VCaP (cell line): ENCODE results near the gene LDAH.

Experiments used
- H3K27ac ChIP-seq: fragments of 450-650 bp; 2 replicates; pipeline ENCODE4 v1.5.1; 2017
- CTCF ChIP-seq: fragments of 450-650 bp; conservative IDR thresholded peaks from 2 replicates; pipeline ENCODE4 v1.5.1; 2017; ENCODE audit warnings: mild to moderate bottlenecking, moderate library complexity

The LDAH gene

GRCh38 chr2:20678780-20679179 lies 144.1 kb downstream of the LDAH start:
- TF ChIP-seq CTCF: no peak
- H3K27ac ChIP-seq: no peak overlapping the region

- no peak for TF ChIP-seq CTCF
- peak overlapping the region; percentile 22; the same call in 1 of the 2 replicates for H3K27ac ChIP-seq
Observed at GRCh38 chr2:20678086-20678395, 144.9 kb downstream of the LDAH start.

GRCh38 chr2:20677301-20678085 lies 145.4 kb downstream of the LDAH start:
- TF ChIP-seq CTCF: peak; percentile 63
- H3K27ac ChIP-seq: peak overlapping the region; percentile 22; the same call in 1 of the 2 replicates

GRCh38 chr2:20676353-20677215 lies 146.3 kb downstream of the LDAH start:
- TF ChIP-seq CTCF: no peak; the same call in 1 of the 2 replicates
- H3K27ac ChIP-seq: no peak overlapping the region

GRCh38 chr2:20675701-20676352 lies 147.1 kb downstream of the LDAH start:
- no peak for TF ChIP-seq CTCF
- H3K27ac ChIP-seq: no peak overlapping the region

- no peak overlapping the region for H3K27ac ChIP-seq
- no peak for TF ChIP-seq CTCF
Observed at GRCh38 chr2:20674974-20675679, 147.8 kb downstream of the LDAH start.
